ENCODE results near the gene HOXB1. TPM values are rescaled to one million over a fixed set of nuclear protein-coding genes. Genes with fewer than 3 reads are reported as not detected.
A peak's percentile ranks its signal among the peaks of the same experiment; 100 is the strongest.

HOXB1 gene
- total and polyA plus RNA-seq, 2 of the 8 experiments (the other 6 are each of a cell fraction or from before 2014, with no cell fraction given): not detected

- DNase-seq (ENCODE audit: low read depth in 1 of 2, low spot score in 2 of 2): no peak
- WGBS, 2 experiments (ENCODE audit: extremely low coverage in 1 of 2, insufficient coverage in 1 of 2, insufficient read length in 1 of 2, insufficient replicate concordance in 2 of 2, low coverage in 1 of 2, low lambda C conversion rate in 2 of 2, missing lambda C conversion rate in 1 of 2): 34% methylated on average over 15 of the region's 15 CpGs; no CpG with 5 or more reads in 1 of the 2 experiments
- Histone ChIP-seq H3K9ac (replicated peaks in 1 of 4; ENCODE audit: extremely low read depth in 1 of 4, low read depth in 3 of 4, low read length in 3 of 4) (no peak overlapping the region), H3K36me3 (ENCODE audit: control insufficient read depth in 2 of 4, insufficient read depth in 4 of 4, low read length in 3 of 4) (peaks cover 0 to 5% (median 0%) of the 10 kb centered on the region in 4 experiments; a peak in 1 of 8 replicates), H4K91ac (replicated peaks; ENCODE audit: insufficient read length, low read length) (no peak overlapping the region), H2BK5ac (ENCODE audit: low read depth, low read length) (no peak overlapping the region), H2BK120ac (replicated peaks; ENCODE audit: low read depth, low read length) (no peak overlapping the region), H2AK5ac (ENCODE audit: low read depth, low read length) (no peak overlapping the region), H3K18ac (ENCODE audit: extremely low read depth, low read length) (no peak overlapping the region), H3K4me3 (ENCODE audit: extremely low read depth in 1 of 4, insufficient read depth in 2 of 4, low read depth in 3 of 4, low read length in 4 of 4) (no peak overlapping the region), H2BK15ac (ENCODE audit: low read length) (no peak overlapping the region), H2BK20ac (ENCODE audit: low read length) (no peak overlapping the region), H3K27me3 (replicated peaks in 1 of 4; ENCODE audit: control insufficient read depth in 3 of 4, extremely low read depth in 1 of 4, insufficient read depth in 3 of 4, low read length in 3 of 4) (peaks cover 99 to 100% (median 100%) of the 10 kb centered on the region in 4 experiments), H3K79me2 (ENCODE audit: control insufficient read depth in 1 of 2, insufficient read depth in 2 of 2, low read length in 2 of 2) (no peaks in the 10 kb centered on the region), H3K56ac (replicated peaks; ENCODE audit: insufficient read length, low read depth, low read length) (no peak overlapping the region), H3K79me1 (ENCODE audit: low read depth, low read length) (no peaks in the 10 kb centered on the region), H2BK12ac (ENCODE audit: low read depth, low read length) (no peak overlapping the region), H3K23me2 (ENCODE audit: low read depth, low read length) (peaks cover 4% of the 10 kb centered on the region; the same call in 1 of the 2 replicates), H4K5ac (ENCODE audit: insufficient read length, low read depth, low read length) (no peak overlapping the region), H4K8ac (ENCODE audit: extremely low read depth, insufficient read depth, low read length) (no peak overlapping the region), H4K20me1 (replicated peaks in 1 of 2; ENCODE audit: control insufficient read depth in 1 of 2, insufficient read depth in 2 of 2, low read length in 2 of 2) (peaks cover 6 to 37% of the 10 kb centered on the region in 2 experiments), H3K9me3 (ENCODE audit: insufficient read depth in 2 of 2, low read depth in 1 of 2, low read length in 1 of 2) (no peaks in the 10 kb centered on the region), H3K4me2 (ENCODE audit: insufficient read depth in 1 of 2, low read depth in 2 of 2, low read length in 2 of 2) (no peak overlapping the region), H3K27ac (ENCODE audit: low read depth, low read length) (no peak overlapping the region), H3K23ac (ENCODE audit: insufficient read length) (no peak overlapping the region), H3K4ac (replicated peaks; ENCODE audit: insufficient read length, low read depth, low read length) (no peak overlapping the region), H2AFZ (ENCODE audit: low read length) (no peak overlapping the region), H3K14ac (ENCODE audit: insufficient read length) (no peak overlapping the region), H3K4me1 (replicated peaks in 1 of 4; ENCODE audit: control insufficient read depth in 3 of 4, insufficient read depth in 4 of 4, low read length in 3 of 4) (peaks cover 0 to 8% (median 3%) of the 10 kb centered on the region in 4 experiments; a peak in 5 of 7 replicates)
- POLR2A ChIA-PET (ENCODE audit: partially characterized antibody): interaction anchor here (1.6 kb wide), 1 partner anchor 19 kb away, joined by 4 read pairs; no protein-coding TSS in a partner anchor
- FAIRE-seq: no peak
- CTCF ChIA-PET (ENCODE audit: partially characterized antibody): interaction anchor here (0.6 to 3.4 kb wide), 11 partner anchors 13 to 396 kb away, joined by 3 to 14 read pairs (median 3); partner anchors contain the start of genes HOXB5 and HOXB8
- TF ChIP-seq SIRT6 (IDR thresholded peaks at IDR 0.05; ENCODE audit: low read length) (no peak), CHD2 (IDR thresholded peaks at IDR 0.05; ENCODE audit: low read length) (no peak), ASH2L (IDR thresholded peaks at IDR 0.05; ENCODE audit: low read length) (no peak), CTCF (IDR thresholded peaks at IDR 0.05; ENCODE audit: control extremely low read depth in 1 of 3, insufficient read depth in 1 of 3, low read depth in 1 of 3, low read length in 3 of 3) (peak; percentile 10 to 43 (median 36); a peak in 3 of 4 replicates), BRCA1 (IDR thresholded peaks at IDR 0.05; ENCODE audit: low read depth, low read length) (no peak), BCL11A (IDR thresholded peaks at IDR 0.05; ENCODE audit: low read depth in 2 of 2, low read length in 2 of 2) (no peak), POU5F1 (IDR thresholded peaks at IDR 0.05; ENCODE audit: low read depth, low read length) (no peak), PHF8 (conservative IDR thresholded peaks at IDR 0.05; ENCODE audit: low read depth, low read length) (no peak)
Measured at GRCh38 chr17:48561884-48562810, 31.3 kb upstream of the HOXB1 start.
